AG09319 (cell line): Measurements from ENCODE around the gene WDFY4.

Source experiments
- DNase-seq: peaks from one replicate; pipeline ENCODE4 v3.0.0-alpha.2; 2010; ENCODE audit warnings: low read depth; ENCODE audit errors: extremely low read depth
- CTCF ChIP-seq: IDR thresholded peaks from 2 replicates; pipeline ENCODE4 v1.5.1; 2011; ENCODE audit warnings: low read depth, mild to moderate bottlenecking, inconsistent platforms, low read length, moderate library complexity

WDFY4 gene

GRCh38 chr10:48838834-48839233 lies 154.2 kb downstream of the WDFY4 start:
- no peak for TF ChIP-seq CTCF
- no peak for DNase-seq

GRCh38 chr10:48839809-48840679 lies 155.4 kb downstream of the WDFY4 start:
- TF ChIP-seq CTCF: no peak
- DNase-seq: no peak

GRCh38 chr10:48842231-48842630 lies 157.6 kb downstream of the WDFY4 start:
- no peak for TF ChIP-seq CTCF

GRCh38 chr10:48843198-48843597 lies 158.5 kb downstream of the WDFY4 start:
- TF ChIP-seq CTCF: no peak
- DNase-seq: no peak

More at GRCh38 chr10:48842231-48842630, 157.6 kb downstream of the WDFY4 start:
- DNase-seq: no peak

DNA sequence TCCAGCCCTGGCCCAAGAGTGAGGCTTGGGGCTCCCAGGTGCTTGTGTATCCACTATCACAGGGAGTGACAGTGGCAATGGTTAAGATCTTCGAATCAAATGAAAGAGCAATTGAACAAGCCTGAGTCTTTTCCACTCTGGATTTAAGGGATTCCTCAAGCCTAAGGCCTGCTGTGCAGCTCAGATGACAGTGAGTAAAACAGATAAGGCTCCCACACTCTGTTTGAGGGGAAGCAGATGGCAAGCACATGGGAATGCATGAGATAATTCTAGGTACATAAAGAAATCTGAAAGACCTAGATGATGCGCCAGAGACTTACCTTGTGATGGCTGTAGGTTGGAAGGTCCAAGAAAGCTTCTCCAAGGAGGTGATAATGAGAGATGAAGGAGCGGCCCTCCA lies 159.9 kb downstream of the WDFY4 start:
- no peak for DNase-seq
- TF ChIP-seq CTCF: no peak

DNA sequence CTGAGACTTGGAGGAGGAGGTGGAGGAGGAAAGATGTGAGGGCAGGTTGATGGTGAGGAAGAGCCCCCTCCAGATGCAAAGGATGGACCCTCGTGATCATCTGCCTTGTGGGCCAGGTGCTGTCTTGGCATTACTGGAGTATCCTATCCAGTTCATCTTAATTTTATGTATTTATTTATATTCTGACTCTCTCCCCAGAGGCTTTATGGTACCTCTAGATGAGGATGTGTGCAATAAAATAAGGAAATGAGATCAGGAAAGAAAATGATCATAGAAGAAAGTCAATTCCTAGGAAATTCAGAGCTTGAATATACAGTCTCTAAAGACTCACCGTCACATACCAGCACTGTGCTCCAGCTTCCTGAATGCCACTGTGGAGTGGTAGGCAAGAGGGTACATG lies 160.8 kb downstream of the WDFY4 start:
- no peak for DNase-seq
- TF ChIP-seq CTCF: no peak

DNA sequence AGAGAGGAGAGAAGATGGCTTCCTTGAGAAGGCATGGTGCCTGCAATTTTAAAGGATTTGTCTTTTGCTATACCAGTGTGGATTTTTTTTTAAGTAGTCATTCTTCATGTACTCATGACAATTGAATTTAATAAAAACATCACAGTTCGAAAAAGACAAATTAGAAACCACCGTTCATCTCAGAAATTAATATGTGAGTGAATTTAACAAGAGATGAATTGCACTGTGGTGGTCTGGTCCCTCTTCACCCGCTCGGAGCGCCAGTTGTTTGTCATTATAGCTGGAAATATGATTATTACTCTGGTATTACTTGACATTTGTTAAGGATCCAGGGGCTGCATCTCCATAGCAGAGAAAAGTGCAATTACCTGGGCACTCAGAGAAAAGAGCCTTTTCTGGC lies 163.0 kb downstream of the WDFY4 start:
- no peak for DNase-seq
- TF ChIP-seq CTCF: no peak
